NCI-H82 treated with DMSO at 0.1 percent for 48 hours (cell line): ENCODE results near the gene ENAH.
"Not testable (repeated sequence)": the region's sequence is repeated elsewhere in the genome, so short reads cannot be mapped to it uniquely, and the experiment has no call there.

Source experiments
- DNase-seq: peaks from one replicate; lab custom pipeline; 2025; ENCODE audit not compliant: unreplicated experiment; lab: John Stamatoyannopoulos, UW

ENAH gene

GRCh38 chr1:225650179-225650578, 2.7 kb downstream of the ENAH start:
- no peak for DNase-seq

- DNase-seq = no peak
Measured at GRCh38 chr1:225645194-225645895, 7.6 kb downstream of the ENAH start.

- no peak for DNase-seq
Measured at GRCh38 chr1:225644666-225645065, 8.3 kb downstream of the ENAH start.

GRCh38 chr1:225642177-225642576, 10.7 kb downstream of the ENAH start:
- no peak for DNase-seq

- no peak for DNase-seq
Measured at GRCh38 chr1:225638853-225639252, 14.1 kb downstream of the ENAH start.

- no peak for DNase-seq
Measured at GRCh38 chr1:225637651-225638199, 15.2 kb downstream of the ENAH start.

- not testable (repeated sequence) for DNase-seq
Measured at GRCh38 chr1:225636992-225637391, 15.9 kb downstream of the ENAH start.

- no peak for DNase-seq
Measured at GRCh38 chr1:225635649-225636048, 17.3 kb downstream of the ENAH start.

- not testable (repeated sequence) for DNase-seq
Measured at GRCh38 chr1:225632836-225633235, 20.1 kb downstream of the ENAH start.

GRCh38 chr1:225631021-225631663, 21.8 kb downstream of the ENAH start:
- DNase-seq = no peak

- no peak for DNase-seq
Measured at GRCh38 chr1:225629483-225629882, 23.4 kb downstream of the ENAH start.

GRCh38 chr1:225628794-225629193, 24.1 kb downstream of the ENAH start:
- DNase-seq = not testable (repeated sequence)

GRCh38 chr1:225627304-225627947, 25.5 kb downstream of the ENAH start:
- DNase-seq = peak; percentile 36

- DNase-seq = no peak
Measured at GRCh38 chr1:225626698-225627097, 26.2 kb downstream of the ENAH start.

GRCh38 chr1:225617956-225618355, 35.0 kb downstream of the ENAH start:
- peak; percentile 94 for DNase-seq

- no peak for DNase-seq
Measured at GRCh38 chr1:225617479-225617878, 35.4 kb downstream of the ENAH start.

GRCh38 chr1:225615403-225615790, 37.5 kb downstream of the ENAH start:
- not testable (repeated sequence) for DNase-seq

- DNase-seq = no peak
Measured at GRCh38 chr1:225613006-225613405, 39.9 kb downstream of the ENAH start.

- DNase-seq = no peak
Measured at GRCh38 chr1:225612287-225612686, 40.6 kb downstream of the ENAH start.

- DNase-seq = no peak
Measured at GRCh38 chr1:225611537-225612223, 41.2 kb downstream of the ENAH start.

GRCh38 chr1:225610539-225610938, 42.4 kb downstream of the ENAH start:
- no peak for DNase-seq
